ENCODE data around the gene TMEM53.

Gene TMEM53

DNA sequence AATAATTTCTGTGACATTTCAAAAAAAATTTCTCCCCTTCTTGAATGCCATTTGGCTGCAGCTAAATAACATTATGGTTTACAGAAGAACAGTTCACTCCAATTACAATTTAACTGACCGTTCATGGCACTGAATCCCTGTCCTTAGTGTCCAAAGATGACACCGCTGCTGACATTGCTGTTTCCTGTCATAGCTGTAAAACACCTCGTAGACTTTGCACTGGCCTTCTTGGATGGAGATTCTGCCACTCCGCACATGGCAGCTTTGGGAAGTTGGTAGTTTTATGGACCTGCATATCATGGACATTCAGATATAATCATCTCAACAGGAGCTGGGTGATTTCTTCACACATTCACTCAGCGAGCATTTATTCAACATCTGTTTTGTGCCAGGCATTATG is 5.2 kb upstream of the TMEM53 start:
- Histone ChIP-seq H3K4me2 (peak overlapping the region in 2 of 11 experiments; percentile 85 to 93; a peak in 4 of 22 replicates), H3K27ac (no peak overlapping the region), H4K20me1 (no peaks in the 10 kb centered on the region), H3K4me3 (no peak overlapping the region), H3K36me3 (no peaks in the 10 kb centered on the region), H3K9ac (no peak overlapping the region), H3K9me3 (replicated peaks in 1 of 11) (no peaks in the 10 kb centered on the region), H3K4me1 (peaks cover 40 to 61% (median 49%) of the 10 kb centered on the region in 10 experiments), H3K27me3 (no peaks in the 10 kb centered on the region)
- TF ChIP-seq Cebpa-rat (IDR thresholded peaks at IDR 0.05): no peak

GRCh38 chr1:44678626-44679025 is 4.3 kb upstream of the TMEM53 start:
- peaks cover 34 to 55% (median 45%) of the 10 kb centered on the region in 10 experiments for H3K4me1 ChIP-seq

GRCh38 chr1:44678120-44678519 is 3.8 kb upstream of the TMEM53 start:
- Histone ChIP-seq H3K27me3 (no peaks in the 10 kb centered on the region), H3K9ac (peak overlapping the region in 4 of 11 experiments; percentile 33 to 71 (median 58); a peak in 5 of 22 replicates), H3K4me3 (peak overlapping the region in 1 of 10 experiments; percentile 10; a peak in 1 of 20 replicates), H3K9me3 (replicated peaks in 1 of 11) (no peaks in the 10 kb centered on the region), H3K4me2 (peak overlapping the region in 8 of 11 experiments; percentile 81 to 98 (median 93); a peak in 15 of 22 replicates), H4K20me1 (peaks cover 0 to 4% (median 0%) of the 10 kb centered on the region in 11 experiments; a peak in 1 of 22 replicates), H3K4me1 (peaks cover 38 to 60% (median 50%) of the 10 kb centered on the region in 10 experiments), H3K36me3 (no peaks in the 10 kb centered on the region), H3K27ac (peak overlapping the region in 10 of 11 experiments; percentile 70 to 92 (median 86); a peak in 17 of 22 replicates)
- TF ChIP-seq Cebpa-rat (IDR thresholded peaks at IDR 0.05): no peak

More at GRCh38 chr1:44678626-44679025, 4.3 kb upstream of the TMEM53 start:
- peak overlapping the region in 2 of 11 experiments; percentile 85 to 86; a peak in 3 of 22 replicates for H3K27ac ChIP-seq
- H3K4me2 ChIP-seq: peak overlapping the region in 5 of 11 experiments; percentile 85 to 98 (median 93); a peak in 9 of 22 replicates
- no peaks in the 10 kb centered on the region for H3K9me3 ChIP-seq (replicated peaks in 1 of 11)
- no peaks in the 10 kb centered on the region for H3K27me3 ChIP-seq
- H3K36me3 ChIP-seq: no peaks in the 10 kb centered on the region
- no peak overlapping the region; a peak in 1 of 22 replicates for H3K9ac ChIP-seq
- no peaks in the 10 kb centered on the region for H4K20me1 ChIP-seq
- no peak for TF ChIP-seq Cebpa-rat (IDR thresholded peaks at IDR 0.05)
- no peak overlapping the region for H3K4me3 ChIP-seq

- Histone ChIP-seq H3K4me2 (peak overlapping the region; percentile 50 to 98 (median 86)), H3K4me3 (peak overlapping the region in 2 of 10 experiments; percentile 10 to 23; a peak in 2 of 20 replicates), H3K36me3 (no peaks in the 10 kb centered on the region), H3K27me3 (no peaks in the 10 kb centered on the region), H3K9me3 (replicated peaks in 1 of 11) (no peaks in the 10 kb centered on the region), H4K20me1 (peaks cover 0 to 11% (median 0%) of the 10 kb centered on the region in 11 experiments; a peak in 1 of 22 replicates), H3K27ac (peak overlapping the region; percentile 40 to 92 (median 85); a peak in 21 of 22 replicates), H3K4me1 (peaks cover 47 to 68% (median 58%) of the 10 kb centered on the region in 10 experiments), H3K9ac (peak overlapping the region in 9 of 11 experiments; percentile 22 to 74 (median 53); a peak in 18 of 22 replicates)
- peak in 9 of 11 experiments; percentile 35 to 76 (median 47); a peak in 11 of 22 replicates for TF ChIP-seq Cebpa-rat (IDR thresholded peaks at IDR 0.05)
Observed at GRCh38 chr1:44677201-44677766, 3.0 kb upstream of the TMEM53 start.

DNA sequence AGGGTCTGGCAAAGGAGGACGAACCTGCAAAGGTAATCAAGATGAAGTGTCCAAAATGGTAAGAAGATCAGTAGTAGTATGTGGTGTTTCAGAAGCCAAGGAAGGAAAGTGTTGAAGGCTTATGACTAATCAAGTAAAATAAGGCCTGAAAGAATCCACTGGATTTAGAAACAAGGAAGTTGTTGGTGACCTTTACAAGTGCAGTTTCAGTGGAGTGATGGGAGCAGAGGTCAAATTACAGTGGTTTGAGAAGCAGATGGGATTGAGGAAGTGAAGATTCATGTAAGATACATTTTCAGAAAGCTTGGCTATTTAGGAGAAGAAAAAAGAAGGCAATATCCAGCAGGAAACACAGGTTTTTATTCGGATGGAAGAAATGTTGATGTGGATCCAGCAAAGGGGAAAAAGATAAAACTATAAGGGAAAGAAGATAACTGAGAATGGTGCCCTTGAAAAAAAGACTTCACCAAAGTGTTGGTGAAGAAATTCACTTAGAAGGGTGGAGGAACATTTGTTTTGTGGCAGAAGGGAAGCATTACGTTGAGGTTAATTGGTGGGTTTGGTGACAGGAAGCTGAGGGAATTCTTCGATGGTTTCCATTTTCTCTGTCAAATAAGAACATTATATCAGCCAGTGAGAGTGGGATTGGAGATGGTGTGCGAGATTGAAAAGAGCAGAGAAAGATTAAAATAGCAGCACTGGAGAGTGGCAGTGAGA is 2.4 kb upstream of the TMEM53 start:
- Histone ChIP-seq H3K27me3 (no peaks in the 10 kb centered on the region), H3K27ac (peak overlapping the region; percentile 40 to 92 (median 85); a peak in 21 of 22 replicates), H3K4me2 (peak overlapping the region; percentile 50 to 98 (median 86)), H4K20me1 (peaks cover 0 to 16% (median 0%) of the 10 kb centered on the region in 11 experiments; a peak in 2 of 22 replicates), H3K36me3 (no peaks in the 10 kb centered on the region), H3K9me3 (replicated peaks in 1 of 11) (no peaks in the 10 kb centered on the region), H3K4me1 (peaks cover 53 to 73% (median 64%) of the 10 kb centered on the region in 10 experiments), H3K4me3 (peak overlapping the region in 4 of 10 experiments; percentile 5 to 33 (median 14); a peak in 4 of 20 replicates), H3K9ac (peak overlapping the region in 10 of 11 experiments; percentile 6 to 74 (median 58); a peak in 18 of 22 replicates)
- peak in 2 of 11 experiments; percentile 35; a peak in 1 of 22 replicates for TF ChIP-seq Cebpa-rat (IDR thresholded peaks at IDR 0.05)

DNA sequence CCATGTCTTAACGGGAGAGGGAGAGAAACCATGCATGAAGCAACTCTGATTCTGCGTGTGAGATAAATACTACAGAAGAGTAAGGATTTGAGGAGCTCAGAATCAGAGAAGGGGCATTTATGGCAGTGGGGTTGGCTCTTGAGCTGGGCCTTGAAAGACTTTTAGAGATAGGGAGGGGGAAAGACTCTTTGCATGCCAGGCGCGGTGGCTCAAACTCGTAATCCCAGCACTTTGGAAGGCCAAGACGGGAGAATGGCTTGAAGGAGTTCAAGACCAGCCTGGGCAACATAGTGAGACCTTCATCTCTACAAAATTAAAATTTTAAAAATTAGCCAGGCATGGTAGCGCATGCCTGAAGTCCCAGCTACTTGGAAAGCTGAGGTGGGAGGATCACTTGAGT is 905 bp upstream of the TMEM53 start:
- peak overlapping the region in 6 of 10 experiments; percentile 57 to 75 (median 65); a peak in 8 of 20 replicates for H3K4me3 ChIP-seq
- peak overlapping the region in 9 of 11 experiments; percentile 70 to 92 (median 86); a peak in 17 of 22 replicates for H3K27ac ChIP-seq
- H4K20me1 ChIP-seq: peaks cover 0 to 16% (median 0%) of the 10 kb centered on the region in 11 experiments; a peak in 2 of 22 replicates
- H3K4me2 ChIP-seq: peak overlapping the region; percentile 81 to 98 (median 93)
- no peaks in the 10 kb centered on the region for H3K27me3 ChIP-seq
- peak overlapping the region in 2 of 11 experiments; percentile 74 to 80; a peak in 3 of 22 replicates for H3K9ac ChIP-seq
- H3K36me3 ChIP-seq: no peaks in the 10 kb centered on the region
- peaks cover 67 to 87% (median 78%) of the 10 kb centered on the region in 10 experiments for H3K4me1 ChIP-seq
- no peak for TF ChIP-seq Cebpa-rat (IDR thresholded peaks at IDR 0.05)
- no peaks in the 10 kb centered on the region for H3K9me3 ChIP-seq (replicated peaks in 1 of 11)

DNA sequence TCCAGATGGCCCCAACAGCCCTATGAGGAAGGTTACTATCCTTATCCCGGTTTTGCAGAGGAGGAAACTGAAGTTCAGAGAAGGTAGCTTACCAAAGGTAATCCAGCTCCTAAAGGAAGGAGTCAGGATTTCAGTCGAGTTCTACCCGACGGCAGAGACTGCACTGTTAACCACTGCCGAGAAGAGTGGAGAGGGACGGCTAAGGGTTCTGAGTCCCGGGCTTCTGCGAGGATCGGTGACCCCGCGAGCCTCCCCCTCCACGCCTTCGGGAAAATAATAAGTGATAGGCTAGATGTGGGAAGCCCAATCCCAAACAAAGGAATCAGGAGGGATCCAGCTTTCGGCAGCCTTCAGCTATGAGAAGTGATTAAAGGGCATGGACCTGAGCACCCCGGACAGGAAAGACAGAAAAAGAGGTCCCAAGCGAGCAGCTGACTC is 587 bp downstream of the TMEM53 start:
- peak overlapping the region; percentile 79 to 92 (median 86) for H3K27ac ChIP-seq
- peak overlapping the region; percentile 76 to 86 (median 83) for H3K9ac ChIP-seq
- no peaks in the 10 kb centered on the region for H3K36me3 ChIP-seq
- H3K4me1 ChIP-seq: peaks cover 67 to 80% (median 76%) of the 10 kb centered on the region in 10 experiments
- TF ChIP-seq Cebpa-rat (IDR thresholded peaks at IDR 0.05): no peak
- H3K27me3 ChIP-seq: no peaks in the 10 kb centered on the region
- H3K4me2 ChIP-seq: peak overlapping the region; percentile 89 to 99 (median 97)
- H3K9me3 ChIP-seq (replicated peaks in 1 of 11): no peaks in the 10 kb centered on the region
- H3K4me3 ChIP-seq: peak overlapping the region; percentile 57 to 75 (median 62)
- H4K20me1 ChIP-seq: peaks cover 0 to 16% (median 0%) of the 10 kb centered on the region in 11 experiments; a peak in 2 of 22 replicates

GRCh38 chr1:44672961-44673674 is 1.2 kb downstream of the TMEM53 start:
- Histone ChIP-seq H3K4me2 (peak overlapping the region; percentile 89 to 99 (median 97)), H3K9ac (peak overlapping the region; percentile 76 to 86 (median 83); a peak in 21 of 22 replicates), H3K27me3 (no peaks in the 10 kb centered on the region), H3K27ac (peak overlapping the region; percentile 79 to 92 (median 86); a peak in 21 of 22 replicates), H3K4me1 (peaks cover 67 to 76% (median 72%) of the 10 kb centered on the region in 10 experiments), H3K9me3 (replicated peaks in 1 of 11) (no peaks in the 10 kb centered on the region), H3K4me3 (peak overlapping the region; percentile 57 to 75 (median 62)), H3K36me3 (no peaks in the 10 kb centered on the region), H4K20me1 (peaks cover 0 to 16% (median 0%) of the 10 kb centered on the region in 11 experiments; a peak in 2 of 22 replicates)
- TF ChIP-seq Cebpa-rat (IDR thresholded peaks at IDR 0.05): no peak
